D721Med (cell line): ENCODE results near the gene CCR5AS.
"Not testable (repeated sequence)": the region's sequence is repeated elsewhere in the genome, so short reads cannot be mapped to it uniquely, and the experiment has no call there.

Experiments used
- DNase-seq: peaks from one replicate; pipeline ENCODE4 v3.0.0; 2011; ENCODE audit warnings: low spot score; ENCODE audit not compliant: insufficient read length
- FAIRE-seq: peaks from 2 replicates; lab custom pipeline; 2011; peaks lifted over from hg19 to GRCh38; lab: Jason Lieb, UNC
- TF ChIP-seq, protein P1 (sequence below): IDR thresholded peaks from 2 replicates; pipeline ENCODE4 v1.5.1; 2012; ENCODE audit warnings: mild to moderate bottlenecking, control low read depth; ENCODE audit not compliant: insufficient read depth; ENCODE audit errors: missing control alignments

The CCR5AS gene

DNA sequence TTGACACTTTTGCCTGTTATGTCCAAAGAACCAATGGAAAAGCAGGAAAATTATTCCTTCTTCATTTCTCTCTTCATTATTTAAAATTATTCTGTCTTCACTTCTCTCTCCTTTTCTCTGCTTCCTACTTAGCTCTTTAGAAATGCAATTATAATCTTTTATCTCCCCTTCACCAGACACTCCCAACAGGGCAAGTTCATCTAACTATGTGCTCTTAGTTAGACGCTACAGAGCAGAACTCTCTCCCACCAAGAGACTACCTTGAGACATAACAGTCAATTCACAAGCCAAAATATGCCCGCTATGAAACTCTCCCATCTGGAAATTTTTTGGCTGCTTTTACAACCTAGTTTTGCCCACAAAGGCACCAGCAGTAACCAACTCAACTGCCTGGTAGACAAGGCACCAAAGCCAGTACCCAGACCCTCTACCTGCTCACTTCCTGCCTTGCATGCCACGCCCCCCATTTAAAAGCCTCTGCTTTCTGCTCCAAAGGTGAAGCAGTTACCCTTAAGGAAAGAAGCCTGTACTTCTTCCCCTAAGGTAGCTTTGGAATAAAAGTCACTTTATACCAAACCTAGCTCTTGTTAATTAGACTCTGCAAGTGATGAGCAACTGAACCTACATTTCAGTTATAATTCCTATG is 28.3 kb upstream of the CCR5AS start:
- TF ChIP-seq, protein P1, sequence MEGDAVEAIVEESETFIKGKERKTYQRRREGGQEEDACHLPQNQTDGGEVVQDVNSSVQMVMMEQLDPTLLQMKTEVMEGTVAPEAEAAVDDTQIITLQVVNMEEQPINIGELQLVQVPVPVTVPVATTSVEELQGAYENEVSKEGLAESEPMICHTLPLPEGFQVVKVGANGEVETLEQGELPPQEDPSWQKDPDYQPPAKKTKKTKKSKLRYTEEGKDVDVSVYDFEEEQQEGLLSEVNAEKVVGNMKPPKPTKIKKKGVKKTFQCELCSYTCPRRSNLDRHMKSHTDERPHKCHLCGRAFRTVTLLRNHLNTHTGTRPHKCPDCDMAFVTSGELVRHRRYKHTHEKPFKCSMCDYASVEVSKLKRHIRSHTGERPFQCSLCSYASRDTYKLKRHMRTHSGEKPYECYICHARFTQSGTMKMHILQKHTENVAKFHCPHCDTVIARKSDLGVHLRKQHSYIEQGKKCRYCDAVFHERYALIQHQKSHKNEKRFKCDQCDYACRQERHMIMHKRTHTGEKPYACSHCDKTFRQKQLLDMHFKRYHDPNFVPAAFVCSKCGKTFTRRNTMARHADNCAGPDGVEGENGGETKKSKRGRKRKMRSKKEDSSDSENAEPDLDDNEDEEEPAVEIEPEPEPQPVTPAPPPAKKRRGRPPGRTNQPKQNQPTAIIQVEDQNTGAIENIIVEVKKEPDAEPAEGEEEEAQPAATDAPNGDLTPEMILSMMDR, result no peak
- FAIRE-seq, result no peak
- DNase-seq, result no peak

DNA sequence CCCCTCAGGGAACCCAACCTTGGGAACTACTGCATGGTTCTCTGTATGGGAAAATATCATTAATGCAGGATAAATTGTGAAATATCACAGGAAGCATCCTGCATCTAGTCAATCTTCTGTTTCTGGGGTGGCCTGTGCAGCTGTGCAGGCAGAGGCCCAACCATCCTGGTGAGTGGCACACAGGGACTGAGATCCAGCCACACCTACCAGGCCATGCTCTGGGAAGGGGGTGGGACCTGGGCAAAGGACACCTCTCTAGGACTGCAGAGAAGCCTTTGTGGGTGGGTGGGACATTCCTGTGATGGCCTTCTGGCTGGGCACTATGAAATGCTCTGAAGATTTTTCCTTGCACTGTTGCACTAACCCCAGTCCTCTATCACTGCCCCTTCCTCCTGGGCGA is 27.0 kb upstream of the CCR5AS start:
- DNase-seq (no peak), FAIRE-seq (no peak)
- TF ChIP-seq, protein P1, result no peak

DNA sequence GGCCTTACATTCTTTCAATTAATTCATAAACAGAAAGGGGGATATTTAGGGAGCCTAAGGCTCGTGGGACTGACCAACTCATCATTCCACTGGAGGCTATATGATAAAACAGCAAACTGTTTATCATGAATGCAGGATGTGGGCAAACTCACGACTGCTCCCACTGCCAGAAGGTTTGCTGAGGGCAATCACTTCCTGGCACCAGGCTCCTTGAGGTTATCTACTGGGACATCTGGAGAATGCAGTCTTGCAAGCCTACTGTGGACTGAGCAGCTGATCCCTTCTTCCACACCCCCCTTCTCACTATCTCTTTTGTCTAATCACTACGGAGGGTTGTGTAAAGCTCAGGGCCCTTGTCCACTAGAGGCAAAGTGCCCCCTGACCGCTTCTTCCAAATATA is 26.3 kb upstream of the CCR5AS start:
- FAIRE-seq, DNase-seq: not testable (repeated sequence)

DNA sequence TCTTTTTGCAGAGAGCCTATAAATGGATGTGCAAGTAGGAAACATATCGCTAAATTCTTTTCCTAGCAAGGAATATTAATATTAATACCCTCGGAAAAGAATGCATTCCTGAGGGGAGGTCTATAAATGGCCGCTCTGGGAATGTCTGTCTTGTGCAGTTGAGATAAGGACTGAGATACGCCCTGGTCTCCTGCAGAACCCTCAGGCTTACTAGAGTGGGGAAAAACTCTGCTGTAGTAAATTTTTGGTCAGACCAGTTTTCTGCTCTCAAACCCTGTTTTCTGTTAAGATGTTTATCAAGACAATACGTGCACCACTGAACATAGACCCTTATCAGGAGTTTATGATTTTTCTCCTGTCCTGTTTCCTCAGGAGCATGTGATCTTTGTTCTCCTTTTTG is 25.0 kb upstream of the CCR5AS start:
- DNase-seq, FAIRE-seq: not testable (repeated sequence)

DNA sequence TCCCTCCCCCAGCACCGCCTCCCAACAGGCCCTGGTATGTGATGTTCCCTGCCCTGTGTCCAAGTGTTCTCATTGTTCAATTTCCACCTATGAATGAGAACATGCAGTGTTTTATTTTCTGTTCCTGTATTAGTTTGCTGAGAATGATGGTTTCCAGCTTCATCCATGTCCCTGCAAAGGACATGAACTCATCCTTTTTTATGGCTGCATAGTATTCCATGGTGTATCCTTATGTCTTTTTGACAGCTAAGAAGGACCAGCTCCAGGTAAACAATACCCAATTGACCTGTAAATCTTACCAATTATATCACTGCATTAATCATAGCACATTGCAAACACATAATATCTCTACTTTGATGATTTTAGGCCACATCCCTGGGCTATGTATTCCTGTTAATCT is 24.0 kb upstream of the CCR5AS start:
- FAIRE-seq, DNase-seq: not testable (repeated sequence)

DNA sequence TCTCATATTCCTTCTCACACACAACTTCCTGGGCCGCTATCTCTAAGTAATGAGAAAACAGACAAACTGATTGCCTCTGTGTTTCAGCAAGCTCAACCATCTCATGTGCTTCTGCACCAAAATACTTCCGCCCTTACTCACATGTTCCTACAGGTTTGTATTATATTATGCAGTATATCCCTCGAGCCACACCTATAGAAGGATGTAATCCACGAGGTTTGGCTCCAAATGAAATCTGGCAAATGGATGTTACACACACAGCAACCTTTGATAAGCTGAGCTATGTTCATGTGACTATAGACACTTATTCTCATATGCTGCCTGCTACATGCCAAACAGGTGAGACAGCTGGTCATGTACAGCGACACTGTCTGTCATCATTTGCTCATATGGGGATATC is 22.8 kb upstream of the CCR5AS start:
- TF ChIP-seq, protein P1, result no peak
- DNase-seq, result no peak
- no peak for FAIRE-seq

DNA sequence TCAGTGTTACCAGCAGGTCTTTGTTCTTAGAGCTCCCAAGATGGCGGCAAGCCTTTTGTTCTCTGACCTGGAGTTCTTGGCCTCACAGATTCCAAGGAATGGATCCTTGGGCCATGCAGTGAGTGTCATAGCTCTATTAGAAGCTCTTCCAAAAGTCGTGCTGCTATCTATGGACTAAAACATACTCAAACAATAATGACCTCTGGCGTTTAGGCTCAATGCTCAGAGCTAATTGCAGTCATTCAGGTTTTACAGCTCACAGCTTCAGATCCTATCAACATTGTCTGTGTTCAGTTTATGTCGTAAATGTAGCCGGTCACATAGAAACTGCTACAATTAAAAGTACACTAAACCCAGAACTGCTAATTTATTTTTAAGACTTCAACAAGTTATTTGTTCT is 22.4 kb upstream of the CCR5AS start:
- TF ChIP-seq, protein P1, result no peak
- DNase-seq (no peak), FAIRE-seq (no peak)

DNA sequence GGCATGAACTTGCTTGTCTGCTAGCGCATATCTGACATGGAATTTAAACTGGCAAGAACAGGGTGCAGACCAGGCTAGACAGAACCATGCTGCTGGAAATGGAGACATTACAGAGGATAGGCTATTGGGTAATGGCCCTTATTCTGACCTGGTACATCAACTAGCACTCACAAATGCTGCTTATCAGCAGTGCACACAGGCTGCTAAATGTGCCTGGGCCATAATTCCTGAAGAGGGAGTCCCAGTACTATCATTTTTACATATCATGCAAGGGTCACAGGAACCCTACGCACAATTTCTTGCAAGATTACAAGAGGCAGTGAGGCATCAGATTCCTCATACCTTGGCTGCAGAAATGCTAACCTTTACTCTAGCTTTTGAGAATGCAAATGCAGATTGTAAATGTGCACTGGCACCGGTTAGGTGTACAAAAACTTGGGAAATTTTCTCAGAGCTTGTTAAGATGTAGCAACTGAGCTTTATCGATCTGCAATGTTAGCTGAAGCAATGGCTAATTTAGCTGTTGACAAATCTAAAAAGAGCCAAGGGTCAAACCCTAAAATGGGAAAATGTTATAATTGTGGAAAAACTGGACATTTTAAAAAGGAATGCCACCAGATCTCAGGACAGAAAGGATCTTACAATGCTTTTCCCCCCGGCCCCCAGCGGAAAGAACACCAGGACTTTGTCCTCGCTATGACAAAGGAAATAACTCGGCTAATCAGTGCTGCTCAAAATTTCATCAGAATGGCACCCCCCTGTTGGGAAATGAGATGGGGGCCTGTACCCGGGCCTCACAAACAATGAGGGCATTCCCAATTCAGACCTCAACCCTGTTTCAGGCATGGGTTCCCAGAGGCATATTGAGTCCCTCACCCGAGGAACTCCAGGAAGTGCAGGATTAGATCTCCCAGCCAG is 21.3 kb upstream of the CCR5AS start:
- DNase-seq (no peak), FAIRE-seq (no peak)
- TF ChIP-seq, protein P1, result peak; percentile 44

DNA sequence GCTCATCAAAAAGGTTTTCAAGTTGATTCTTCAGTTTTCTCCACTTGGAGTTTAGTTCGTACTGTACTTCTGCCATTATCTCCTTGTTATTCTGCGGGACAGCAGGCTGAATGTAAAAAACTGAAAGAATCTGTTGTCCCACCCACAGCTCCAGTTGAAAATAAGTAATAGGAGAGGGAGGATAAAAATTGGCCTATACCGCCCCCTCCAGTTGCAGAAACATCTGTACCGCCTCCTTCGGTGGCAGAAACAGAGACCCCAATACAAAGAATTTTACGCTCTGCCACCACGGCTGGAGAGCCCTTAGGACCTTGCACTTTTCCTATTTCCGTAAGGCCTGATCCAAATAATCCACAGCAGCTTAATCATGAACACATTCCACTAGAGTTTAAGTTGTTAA is 20.5 kb upstream of the CCR5AS start:
- not testable (repeated sequence) for DNase-seq, FAIRE-seq

DNA sequence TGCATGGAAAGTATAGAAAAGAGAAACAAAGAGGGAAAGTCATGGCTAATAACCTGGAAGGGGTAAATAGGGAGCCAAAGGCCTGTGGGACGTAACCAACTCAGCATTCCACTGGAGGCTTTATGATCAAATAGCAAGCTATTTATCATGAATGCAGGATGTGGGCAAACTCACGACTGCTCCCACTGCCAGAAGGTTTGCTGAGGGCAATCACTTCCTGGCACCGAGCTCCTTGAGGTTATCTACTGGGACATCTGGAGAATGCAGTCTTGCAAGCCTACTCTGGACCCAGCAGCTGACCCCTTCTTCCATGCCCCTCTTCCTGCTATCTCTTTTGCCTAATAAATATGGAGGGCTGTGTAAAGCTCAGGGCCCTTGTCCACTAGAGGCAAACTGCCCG is 19.6 kb upstream of the CCR5AS start:
- FAIRE-seq, DNase-seq: not testable (repeated sequence)
